ENCODE results near the gene LDLRAD4. TPM values are rescaled to one million over a fixed set of nuclear protein-coding genes. Genes with fewer than 3 reads are reported as not detected.

Gene LDLRAD4
- total RNA-seq, 1 donor from 2014 or later = 20.4 TPM

- Mint-ChIP-seq H3K27me3 (ENCODE audit: unreplicated experiment) (no peaks in the 10 kb centered on the region), H3K4me1 (ENCODE audit: unreplicated experiment) (peaks cover 1% of the 10 kb centered on the region), H3K27ac (ENCODE audit: unreplicated experiment) (no peak overlapping the region), H3K4me3 (ENCODE audit: unreplicated experiment) (no peak overlapping the region), H3K36me3 (ENCODE audit: unreplicated experiment) (no peaks in the 10 kb centered on the region), H3K9me3 (ENCODE audit: unreplicated experiment) (peaks cover 11% of the 10 kb centered on the region)
- TF ChIP-seq, protein P1, sequence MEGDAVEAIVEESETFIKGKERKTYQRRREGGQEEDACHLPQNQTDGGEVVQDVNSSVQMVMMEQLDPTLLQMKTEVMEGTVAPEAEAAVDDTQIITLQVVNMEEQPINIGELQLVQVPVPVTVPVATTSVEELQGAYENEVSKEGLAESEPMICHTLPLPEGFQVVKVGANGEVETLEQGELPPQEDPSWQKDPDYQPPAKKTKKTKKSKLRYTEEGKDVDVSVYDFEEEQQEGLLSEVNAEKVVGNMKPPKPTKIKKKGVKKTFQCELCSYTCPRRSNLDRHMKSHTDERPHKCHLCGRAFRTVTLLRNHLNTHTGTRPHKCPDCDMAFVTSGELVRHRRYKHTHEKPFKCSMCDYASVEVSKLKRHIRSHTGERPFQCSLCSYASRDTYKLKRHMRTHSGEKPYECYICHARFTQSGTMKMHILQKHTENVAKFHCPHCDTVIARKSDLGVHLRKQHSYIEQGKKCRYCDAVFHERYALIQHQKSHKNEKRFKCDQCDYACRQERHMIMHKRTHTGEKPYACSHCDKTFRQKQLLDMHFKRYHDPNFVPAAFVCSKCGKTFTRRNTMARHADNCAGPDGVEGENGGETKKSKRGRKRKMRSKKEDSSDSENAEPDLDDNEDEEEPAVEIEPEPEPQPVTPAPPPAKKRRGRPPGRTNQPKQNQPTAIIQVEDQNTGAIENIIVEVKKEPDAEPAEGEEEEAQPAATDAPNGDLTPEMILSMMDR (IDR thresholded peaks at IDR 0.05) = no peak
- DNase-seq (ENCODE audit: extremely low spot score, unreplicated experiment) = no peak
Observed at GRCh38 chr18:13465476-13465875, 246.9 kb downstream of the LDLRAD4 start.

- Mint-ChIP-seq H3K27me3 (ENCODE audit: unreplicated experiment) (no peaks in the 10 kb centered on the region), H3K4me3 (ENCODE audit: unreplicated experiment) (no peak overlapping the region), H3K36me3 (ENCODE audit: unreplicated experiment) (no peaks in the 10 kb centered on the region), H3K27ac (ENCODE audit: unreplicated experiment) (no peak overlapping the region), H3K4me1 (ENCODE audit: unreplicated experiment) (peaks cover 2% of the 10 kb centered on the region), H3K9me3 (ENCODE audit: unreplicated experiment) (peaks cover 11% of the 10 kb centered on the region)
- DNase-seq (ENCODE audit: extremely low spot score, unreplicated experiment) = no peak
- TF ChIP-seq, protein P1 (IDR thresholded peaks at IDR 0.05) = no peak
Observed at GRCh38 chr18:13470516-13471197, 252.1 kb downstream of the LDLRAD4 start.

DNA sequence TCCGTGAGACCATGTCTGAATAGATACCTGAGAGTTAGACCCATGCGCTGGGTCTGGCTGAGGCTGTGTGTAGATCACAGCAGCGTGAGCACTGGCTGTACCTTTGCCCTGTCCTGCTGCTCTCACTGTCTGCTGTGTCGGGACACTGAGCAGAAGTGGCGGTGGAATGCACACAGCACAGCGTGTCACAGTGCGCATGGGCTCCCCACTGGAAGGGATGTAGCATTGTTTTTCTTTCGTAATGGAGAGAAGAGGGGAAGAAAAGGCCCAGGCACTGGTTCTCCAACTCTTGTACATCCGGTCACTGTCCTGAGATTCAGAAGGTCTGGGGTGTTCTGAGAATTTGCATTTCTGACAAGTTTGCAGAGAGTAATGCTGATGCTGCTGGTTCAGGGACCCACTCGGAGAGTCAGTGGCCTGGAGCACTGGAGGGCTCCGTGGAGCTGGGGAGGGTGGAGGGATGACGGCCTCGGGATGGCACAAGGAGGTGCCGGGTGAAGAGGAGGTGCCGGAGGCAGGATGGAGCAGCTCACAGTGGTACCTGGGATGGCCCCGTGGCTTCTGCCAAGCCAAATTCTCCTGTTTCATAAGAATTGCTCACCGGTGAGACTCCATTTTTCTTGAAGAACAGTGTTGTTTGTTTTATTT lies 252.8 kb downstream of the LDLRAD4 start:
- Mint-ChIP-seq H3K4me1 (ENCODE audit: unreplicated experiment) (peaks cover 2% of the 10 kb centered on the region), H3K36me3 (ENCODE audit: unreplicated experiment) (no peaks in the 10 kb centered on the region), H3K27me3 (ENCODE audit: unreplicated experiment) (no peaks in the 10 kb centered on the region), H3K27ac (ENCODE audit: unreplicated experiment) (no peak overlapping the region), H3K4me3 (ENCODE audit: unreplicated experiment) (no peak overlapping the region), H3K9me3 (ENCODE audit: unreplicated experiment) (peaks cover 11% of the 10 kb centered on the region)
- no peak for DNase-seq (ENCODE audit: extremely low spot score, unreplicated experiment)
- TF ChIP-seq, protein P1 (IDR thresholded peaks at IDR 0.05) = no peak

GRCh38 chr18:13471971-13472628 lies 253.5 kb downstream of the LDLRAD4 start:
- Mint-ChIP-seq H3K27ac (ENCODE audit: unreplicated experiment) (no peak overlapping the region), H3K4me3 (ENCODE audit: unreplicated experiment) (no peak overlapping the region), H3K9me3 (ENCODE audit: unreplicated experiment) (peaks cover 5% of the 10 kb centered on the region), H3K27me3 (ENCODE audit: unreplicated experiment) (no peaks in the 10 kb centered on the region), H3K36me3 (ENCODE audit: unreplicated experiment) (no peaks in the 10 kb centered on the region), H3K4me1 (ENCODE audit: unreplicated experiment) (peaks cover 2% of the 10 kb centered on the region)
- no peak for DNase-seq (ENCODE audit: extremely low spot score, unreplicated experiment)
- TF ChIP-seq, protein P1 (IDR thresholded peaks at IDR 0.05) = no peak

DNA sequence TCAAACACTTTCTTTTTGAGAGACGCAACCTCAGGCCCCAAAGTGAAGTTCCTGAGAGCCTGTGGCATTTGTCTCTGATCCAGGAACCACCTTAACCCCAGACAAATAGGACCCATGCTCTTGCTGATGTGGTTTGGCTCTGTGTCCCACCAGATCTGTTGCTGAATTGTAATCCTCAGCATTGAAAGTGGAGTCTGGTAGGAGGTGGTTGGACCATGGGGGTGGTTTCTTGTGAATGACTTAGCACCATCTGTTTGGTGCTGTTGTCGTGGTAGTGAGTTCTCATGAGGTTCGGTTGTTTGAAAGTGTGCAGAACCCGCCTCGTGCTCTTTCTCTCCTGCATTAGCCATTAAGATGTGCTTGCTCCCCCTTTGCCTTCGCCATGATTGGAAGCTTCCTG lies 255.2 kb downstream of the LDLRAD4 start:
- H3K4me3 Mint-ChIP-seq (ENCODE audit: unreplicated experiment) = no peak overlapping the region
- TF ChIP-seq, protein P1 (IDR thresholded peaks at IDR 0.05) = no peak
- peaks cover 2% of the 10 kb centered on the region for H3K4me1 Mint-ChIP-seq (ENCODE audit: unreplicated experiment)
- H3K9me3 Mint-ChIP-seq (ENCODE audit: unreplicated experiment) = no peaks in the 10 kb centered on the region
- no peak for DNase-seq (ENCODE audit: extremely low spot score, unreplicated experiment)
- H3K27ac Mint-ChIP-seq (ENCODE audit: unreplicated experiment) = no peak overlapping the region
- H3K27me3 Mint-ChIP-seq (ENCODE audit: unreplicated experiment) = peaks cover 3% of the 10 kb centered on the region
- H3K36me3 Mint-ChIP-seq (ENCODE audit: unreplicated experiment) = no peaks in the 10 kb centered on the region
